HEK293T (cell line): Measurements from ENCODE around the gene TPP1.

ENCODE experiments used
- FOXM1 ChIP-seq: fragments of 450-650 bp; IDR thresholded peaks from 2 replicates; pipeline ENCODE4 v1.6.1; 2017; ENCODE audit warnings: mild to moderate bottlenecking, borderline replicate concordance
- HDGF ChIP-seq: fragments of 450-650 bp; IDR thresholded peaks from 2 replicates; pipeline ENCODE4 v1.6.1; 2017; ENCODE audit warnings: antibody characterized with exemption, borderline replicate concordance
- LEF1 ChIP-seq: fragments of 450-650 bp; IDR thresholded peaks from 2 replicates; pipeline ENCODE4 v1.6.1; 2017; ENCODE audit warnings: mild to moderate bottlenecking, borderline replicate concordance
- NFRKB ChIP-seq: fragments of 450-650 bp; IDR thresholded peaks from 2 replicates; pipeline ENCODE4 v1.6.1; 2016; ENCODE audit warnings: mild to moderate bottlenecking, moderate library complexity

- no peak for TF ChIP-seq HDGF
- TF ChIP-seq NFRKB: no peak
- TF ChIP-seq FOXM1: no peak
- TF ChIP-seq LEF1: no peak
These were observed 2.5 kb downstream of the TPP1 start for GRCh38 chr11:6616596-6617250.
